HCT116 (cell line): ENCODE data around the gene ADAMTS3. TPM values are rescaled to one million over a fixed set of nuclear protein-coding genes. Genes with fewer than 3 reads are reported as not detected.

Experiments used
- ATAC-seq: fragments of 200-7000 bp; cut with Tn5 transposase; 2 replicates; pipeline ENCODE4 v1.9.1; 2020; ENCODE audit warnings: mild to moderate bottlenecking, moderate library complexity
- BruUV-seq: library from RNA; stranded (reverse); fragments of 400-500 nt; replicated peaks from 2 replicates; lab custom pipeline; 2021; lab: Mats Ljungman, UMichigan
- CTCF ChIA-PET: fragments of 300-600 bp; sonication (Branson Sonifier 250); formaldehyde crosslinking; loops from one replicate; lab custom pipeline; 2021; ENCODE audit warnings: antibody characterized with exemption; lab: Charles Lee
- POLR2A ChIA-PET: fragments of 300-600, 350-600 bp; sonication (Branson Sonifier 250); formaldehyde crosslinking; loops from one replicate; lab custom pipeline; 2021; ENCODE audit warnings: antibody characterized with exemption; lab: Charles Lee
- RAD21 ChIA-PET, 2 experiments: fragments of 300-600 bp; sonication (Branson Sonifier 250); formaldehyde crosslinking; loops; one replicate each; lab custom pipeline; 2023; ENCODE audit warnings: low total read pairs in 2 of 2; ENCODE audit not compliant: uncharacterized antibody in 2 of 2, unreplicated experiment in 2 of 2, low non-redundant PET in 1 of 2; lab: Charles Lee
- DNase-seq: peaks from one replicate; pipeline ENCODE4 v3.0.0-alpha.2; 2010; ENCODE audit warnings: low read depth, low spot score
- H2AFZ ChIP-seq: fragments of 200-600 bp; shearing (Covaris generic), sonication (generic); 2 replicates; pipeline ENCODE4 v1.6.1; 2017; ENCODE audit warnings: low read depth, mixed run types, mixed read lengths, antibody characterized with exemption, low read length; ENCODE audit not compliant: poor library complexity, severe bottlenecking
- H3K27ac ChIP-seq: 2 replicates; pipeline ENCODE4 v1.5.1; 2012; ENCODE audit warnings: low read depth, low read length
- H3K27me3 ChIP-seq: fragments of 200-600 bp; sonication (generic); 2 replicates; pipeline ENCODE4 v1.6.1; 2016; ENCODE audit warnings: mixed run types, low read length, mixed read lengths; ENCODE audit not compliant: insufficient read depth
- H3K36me3 ChIP-seq, 2 experiments: fragments of 200-500 bp in 1 of 2; fragments of 200-600 bp in 1 of 2; sonication (Bioruptor generic) in 1 of 2; sonication (generic) in 1 of 2; 2 replicates each; pipeline versions ENCODE4 v1.5.1 to v1.6.1; 2014 to 2016; ENCODE audit warnings: low read length in 2 of 2, inconsistent platforms in 1 of 2, mixed read lengths in 1 of 2, mixed run types in 1 of 2; ENCODE audit not compliant: insufficient read depth in 2 of 2, control insufficient read depth in 1 of 2
- H3K4me1 ChIP-seq, 2 experiments: fragments of 200-600 bp in 1 of 2; sonication (generic) in 1 of 2; 2 replicates each; pipeline versions ENCODE4 v1.5.1 to v1.6.1; 2012 to 2017; ENCODE audit warnings: low read length in 2 of 2, inconsistent platforms in 1 of 2, mild to moderate bottlenecking in 1 of 2, mixed read lengths in 1 of 2, mixed run types in 1 of 2, moderate library complexity in 1 of 2; ENCODE audit not compliant: insufficient read depth in 2 of 2, control insufficient read depth in 1 of 2
- H3K4me2 ChIP-seq: fragments of 200-600 bp; sonication (generic); 2 replicates; pipeline ENCODE4 v1.6.1; 2017; ENCODE audit warnings: mixed run types, low read length, mixed read lengths
- H3K4me3 ChIP-seq, 2 experiments: fragments of 200-600 bp in 1 of 2; sonication (generic) in 1 of 2; replicated peaks in 1 of 2; 2 replicates each; pipeline ENCODE4 v1.5.1; 2011 to 2016; ENCODE audit warnings: low read length in 2 of 2, control low read depth in 1 of 2, low read depth in 1 of 2, mild to moderate bottlenecking in 1 of 2, mixed read lengths in 1 of 2, mixed run types in 1 of 2
- H3K79me2 ChIP-seq: fragments of 200-600 bp; sonication (generic); 2 replicates; pipeline ENCODE4 v1.6.1; 2017; ENCODE audit warnings: mild to moderate bottlenecking, mixed run types, low read length, moderate library complexity, mixed read lengths; ENCODE audit not compliant: insufficient read depth
- H3K9ac ChIP-seq: fragments of 200-600 bp; sonication (generic); 2 replicates; pipeline ENCODE4 v1.6.1; 2016; ENCODE audit warnings: low read length, mixed read lengths
- H3K9me2 ChIP-seq: fragments of 200-600 bp; sonication (generic), shearing (Covaris generic); 2 replicates; pipeline ENCODE4 v1.6.1; 2017; ENCODE audit warnings: mixed run types, mild to moderate bottlenecking, moderate library complexity; ENCODE audit not compliant: insufficient read depth
- H3K9me3 ChIP-seq, 2 experiments: fragments of 200-500 bp in 1 of 2; fragments of 200-600 bp in 1 of 2; sonication (Bioruptor generic) in 1 of 2; sonication (generic) in 1 of 2; 2 replicates each; pipeline ENCODE4 v1.6.1; 2014 to 2017; ENCODE audit warnings: low read length in 2 of 2, mixed read lengths in 2 of 2, inconsistent platforms in 1 of 2, low read depth in 1 of 2, mild to moderate bottlenecking in 1 of 2, mixed run types in 1 of 2, moderate library complexity in 1 of 2; ENCODE audit not compliant: control insufficient read depth in 1 of 2, insufficient read depth in 1 of 2
- H4K20me1 ChIP-seq: fragments of 200-600 bp; sonication (generic), shearing (Covaris generic); 2 replicates; pipeline ENCODE4 v1.6.1; 2017; ENCODE audit warnings: mixed run types, mild to moderate bottlenecking, moderate library complexity; ENCODE audit not compliant: insufficient read depth
- ATF3 ChIP-seq: IDR thresholded peaks from 2 replicates; pipeline ENCODE4 v1.6.1; 2012
- CBX3 ChIP-seq: IDR thresholded peaks from 2 replicates; pipeline ENCODE4 v1.6.1; 2012; ENCODE audit warnings: low read depth
- CEBPB ChIP-seq: IDR thresholded peaks from 2 replicates; pipeline ENCODE4 v1.6.1; 2012; ENCODE audit warnings: low read depth
- CTCF ChIP-seq, 3 experiments: fragments of 200-600 bp in 1 of 3; sonication (generic) in 1 of 3; IDR thresholded peaks in 2 of 3; conservative IDR thresholded peaks in 1 of 3; 2 replicates each; pipeline ENCODE4 v1.5.1; 2012 to 2017; ENCODE audit warnings: low read depth in 2 of 3, low read length in 2 of 3, antibody characterized with exemption in 1 of 3, borderline replicate concordance in 1 of 3, control low read depth in 1 of 3, mild to moderate bottlenecking in 1 of 3, mixed read lengths in 1 of 3, mixed run types in 1 of 3, moderate library complexity in 1 of 3; ENCODE audit not compliant: insufficient read depth in 1 of 3
- EGR1 ChIP-seq: IDR thresholded peaks from 2 replicates; pipeline ENCODE4 v1.6.1; 2012; ENCODE audit warnings: low read depth
- ELF1 ChIP-seq: IDR thresholded peaks from 2 replicates; pipeline ENCODE4 v1.6.1; 2012; ENCODE audit warnings: low read depth, borderline replicate concordance
- FOSL1 ChIP-seq: IDR thresholded peaks from 2 replicates; pipeline ENCODE4 v1.6.1; 2012; ENCODE audit warnings: low read depth
- JUND ChIP-seq: IDR thresholded peaks from 2 replicates; pipeline ENCODE4 v1.6.1; 2012
- MAX ChIP-seq: IDR thresholded peaks from 2 replicates; pipeline ENCODE4 v1.6.1; 2012
- POLR2AphosphoS5 ChIP-seq: IDR thresholded peaks from 2 replicates; pipeline ENCODE4 v1.6.1; 2011; ENCODE audit warnings: mild to moderate bottlenecking, low read depth, low read length, moderate library complexity
- RAD21 ChIP-seq: IDR thresholded peaks from 2 replicates; pipeline ENCODE4 v1.6.1; 2012; ENCODE audit warnings: low read depth, mild to moderate bottlenecking
- REST ChIP-seq: IDR thresholded peaks from 2 replicates; pipeline ENCODE4 v1.6.1; 2012; ENCODE audit warnings: low read depth
- SIN3A ChIP-seq: IDR thresholded peaks from 2 replicates; pipeline ENCODE4 v1.6.1; 2012; ENCODE audit warnings: low read depth
- TCF7L2 ChIP-seq: IDR thresholded peaks from 2 replicates; pipeline ENCODE4 v1.7.0; 2011; ENCODE audit warnings: borderline replicate concordance, inconsistent platforms; ENCODE audit not compliant: insufficient read depth, insufficient read length; ENCODE audit errors: extremely low read depth
- YY1 ChIP-seq: IDR thresholded peaks from 2 replicates; pipeline ENCODE4 v1.6.1; 2011; ENCODE audit warnings: low read length, low read depth, moderate library complexity, mild to moderate bottlenecking; ENCODE audit not compliant: insufficient replicate concordance; ENCODE audit errors: extremely low read depth
- ZBTB33 ChIP-seq: IDR thresholded peaks from 2 replicates; pipeline ENCODE4 v1.6.1; 2011; ENCODE audit warnings: mild to moderate bottlenecking, low read length, moderate library complexity; ENCODE audit not compliant: insufficient replicate concordance; ENCODE audit errors: extremely low read depth
- ZFX ChIP-seq: fragments of 450-650 bp; IDR thresholded peaks from 2 replicates; pipeline ENCODE4 v1.6.1; 2017
- intact Hi-C: fragments of 100-400 bp; cut with micrococcal nuclease; formaldehyde crosslinking; loops from 2 replicates; pipeline ENCODE4 v1.10.0; 2022
- total RNA-seq: library from RNA; stranded (reverse); gene quantifications from one replicate; pipeline ENCODE4 v1.2.1, GENCODE V29; 2021; ENCODE audit not compliant: unreplicated experiment

ADAMTS3 gene
- total RNA-seq, 1 experiment from 2014 or later: not detected

- no peaks in the 10 kb centered on the region for H3K9me3 ChIP-seq
- H3K27ac ChIP-seq: no peak overlapping the region
- TF ChIP-seq ZBTB33: no peak
- no peak for TF ChIP-seq TCF7L2
- no peak for TF ChIP-seq FOSL1
- TF ChIP-seq MAX: no peak
- TF ChIP-seq ZFX: no peak
- no peak for TF ChIP-seq POLR2AphosphoS5
- no peak for TF ChIP-seq YY1
- no peak for TF ChIP-seq JUND
- no peak for TF ChIP-seq CBX3
- no peak for TF ChIP-seq CEBPB
- no peak for TF ChIP-seq ELF1
- TF ChIP-seq SIN3A: no peak
- no peak for TF ChIP-seq ATF3
- no peak for TF ChIP-seq CTCF (IDR thresholded peaks at IDR 0.05 in 2 of 3, conservative IDR thresholded peaks at IDR 0.05 in 1 of 3; ENCODE audit: borderline replicate concordance in 1 of 3, insufficient read depth in 1 of 3, low read depth in 2 of 3, low read length in 2 of 3)
- no peak for TF ChIP-seq REST
- TF ChIP-seq EGR1: no peak
- TF ChIP-seq RAD21: no peak
- no peaks in the 10 kb centered on the region for H3K9me2 ChIP-seq
- ChIA-PET CTCF (no interaction called here), POLR2A (no interaction called here), RAD21 (no interaction called here)
- no peaks in the 10 kb centered on the region for H4K20me1 ChIP-seq
- intact Hi-C loops: no loop called here
- H3K27me3 ChIP-seq: no peaks in the 10 kb centered on the region
- H3K79me2 ChIP-seq: no peaks in the 10 kb centered on the region
- H3K4me3 ChIP-seq: no peak overlapping the region
- ATAC-seq: no peak
- no peak overlapping the region for H3K9ac ChIP-seq
- H3K4me2 ChIP-seq: no peak overlapping the region
- H3K36me3 ChIP-seq: no peaks in the 10 kb centered on the region
- H3K4me1 ChIP-seq: no peaks in the 10 kb centered on the region
- H2AFZ ChIP-seq: no peak overlapping the region
- DNase-seq: no peak
- no TSS peak for BruUV-seq
Measured at GRCh38 chr4:72300126-72300525, 268.9 kb downstream of the ADAMTS3 start.
